GM21447 (cell line): ENCODE data around the gene SERPINB1.
"Not testable (repeated sequence)": the region's sequence is repeated elsewhere in the genome, so short reads cannot be mapped to it uniquely, and the experiment has no call there.

Source experiments
- ATAC-seq: cut with Tn5 transposase; IDR thresholded peaks from one replicate; pipeline ENCODE4 v1.9.1; 2021; ENCODE audit not compliant: unreplicated experiment

SERPINB1 gene

GRCh38 chr6:2841264-2842138 lies at the start of gene SERPINB1:
Gene SERPINB1 (minus strand): TSS chr6:2841863. CDS start chr6:2840586, 1,277 bp downstream.
- peak; percentile 64 for ATAC-seq

- ATAC-seq, result no peak
Measured at GRCh38 chr6:2890976-2891767, 49.5 kb upstream of the SERPINB1 start.

DNA sequence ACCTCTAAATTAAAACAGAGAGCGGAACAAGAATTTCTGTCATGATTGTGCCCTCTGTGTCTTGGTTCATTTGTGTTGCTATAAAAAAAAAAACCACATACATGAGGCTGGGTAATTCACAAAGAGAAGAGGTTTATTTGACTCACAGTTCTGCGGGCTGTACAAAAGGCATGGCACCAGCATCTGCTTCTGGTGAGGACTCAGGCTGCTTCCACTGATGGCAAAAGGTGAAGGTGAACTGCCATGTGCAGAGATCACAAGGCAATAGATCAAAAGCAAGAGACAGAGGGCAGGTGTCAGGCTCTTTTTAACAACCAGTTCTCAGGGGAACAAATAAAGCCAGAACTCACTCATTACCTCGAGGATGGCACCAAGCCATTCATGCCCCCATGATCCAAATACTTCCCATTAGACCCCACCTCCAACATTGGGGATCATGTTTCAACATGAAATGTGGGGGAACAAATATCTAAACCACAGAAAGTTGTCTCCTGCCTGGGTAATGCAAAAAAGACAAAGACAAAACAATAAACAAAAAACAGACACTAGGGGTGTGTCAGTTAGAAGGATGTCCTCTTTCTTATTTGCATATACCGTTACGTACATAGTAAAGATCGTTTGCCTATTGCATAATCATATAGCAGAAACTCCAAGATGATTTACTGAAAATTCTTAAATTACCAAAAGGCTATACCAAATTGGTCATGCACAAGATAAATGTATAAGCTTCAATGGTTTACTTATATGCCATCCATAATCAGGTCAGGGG lies 44.5 kb upstream of the SERPINB1 start:
- ATAC-seq, result no peak

GRCh38 chr6:2884804-2885203 lies 43.1 kb upstream of the SERPINB1 start:
- no peak for ATAC-seq

DNA sequence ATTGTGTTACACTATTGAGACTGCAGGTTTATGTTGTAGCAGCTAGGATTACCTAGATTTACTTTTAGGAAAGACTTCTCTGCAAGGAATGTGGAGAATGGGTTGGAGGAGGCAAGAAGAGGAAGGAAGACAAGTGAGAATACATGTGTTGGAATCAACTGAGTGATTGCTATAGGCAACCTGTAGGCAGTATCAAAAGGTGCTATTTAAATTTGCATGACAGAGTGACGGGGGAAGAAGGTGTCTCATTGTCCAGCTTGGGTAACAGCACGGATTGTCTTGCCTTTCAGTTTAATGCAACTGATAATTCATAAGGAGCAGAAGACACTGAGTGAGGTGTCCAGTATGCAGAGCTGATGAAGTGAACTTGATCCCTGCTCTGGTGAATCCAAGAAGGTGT lies 42.0 kb upstream of the SERPINB1 start:
- no peak for ATAC-seq

DNA sequence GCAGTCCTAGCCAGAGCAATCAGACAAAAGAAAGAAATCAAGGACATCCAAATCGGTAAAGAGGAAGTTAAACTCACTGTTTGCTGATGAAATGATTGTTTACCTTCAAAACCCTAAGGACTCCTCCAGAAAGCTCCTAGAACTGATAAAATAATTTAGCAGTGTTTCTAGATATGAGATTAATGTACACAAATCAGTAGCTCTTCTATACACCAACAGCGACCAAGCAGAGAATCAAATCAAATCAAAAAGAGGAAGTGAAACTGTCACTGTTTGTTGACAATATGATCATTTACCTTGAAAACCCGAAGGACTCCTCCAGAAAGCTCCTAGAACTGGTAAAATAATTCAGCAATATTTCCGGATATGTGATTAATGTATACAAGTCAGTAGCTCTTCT lies 39.8 kb upstream of the SERPINB1 start:
- peak; percentile 41 for ATAC-seq

- not testable (repeated sequence) for ATAC-seq
Measured at GRCh38 chr6:2880156-2880555, 38.5 kb upstream of the SERPINB1 start.

DNA sequence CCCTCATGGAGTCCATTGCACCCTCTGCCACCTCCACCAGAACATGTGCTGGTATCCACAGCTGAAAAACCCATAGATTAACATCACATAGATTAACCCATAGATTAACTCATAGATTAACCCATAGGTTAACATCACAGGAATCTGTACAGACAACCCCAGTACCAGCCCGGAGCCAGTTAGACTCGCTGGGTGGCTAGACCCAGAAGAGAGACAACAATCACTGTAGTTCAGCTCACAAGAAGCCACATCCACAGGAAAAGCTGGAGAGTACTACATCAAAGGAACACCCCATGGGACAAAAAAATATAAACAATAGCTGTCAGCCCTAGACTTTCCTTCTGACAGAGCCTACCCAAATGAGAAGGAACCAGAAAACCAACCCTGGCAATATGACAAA lies 36.3 kb upstream of the SERPINB1 start:
- no peak for ATAC-seq

DNA sequence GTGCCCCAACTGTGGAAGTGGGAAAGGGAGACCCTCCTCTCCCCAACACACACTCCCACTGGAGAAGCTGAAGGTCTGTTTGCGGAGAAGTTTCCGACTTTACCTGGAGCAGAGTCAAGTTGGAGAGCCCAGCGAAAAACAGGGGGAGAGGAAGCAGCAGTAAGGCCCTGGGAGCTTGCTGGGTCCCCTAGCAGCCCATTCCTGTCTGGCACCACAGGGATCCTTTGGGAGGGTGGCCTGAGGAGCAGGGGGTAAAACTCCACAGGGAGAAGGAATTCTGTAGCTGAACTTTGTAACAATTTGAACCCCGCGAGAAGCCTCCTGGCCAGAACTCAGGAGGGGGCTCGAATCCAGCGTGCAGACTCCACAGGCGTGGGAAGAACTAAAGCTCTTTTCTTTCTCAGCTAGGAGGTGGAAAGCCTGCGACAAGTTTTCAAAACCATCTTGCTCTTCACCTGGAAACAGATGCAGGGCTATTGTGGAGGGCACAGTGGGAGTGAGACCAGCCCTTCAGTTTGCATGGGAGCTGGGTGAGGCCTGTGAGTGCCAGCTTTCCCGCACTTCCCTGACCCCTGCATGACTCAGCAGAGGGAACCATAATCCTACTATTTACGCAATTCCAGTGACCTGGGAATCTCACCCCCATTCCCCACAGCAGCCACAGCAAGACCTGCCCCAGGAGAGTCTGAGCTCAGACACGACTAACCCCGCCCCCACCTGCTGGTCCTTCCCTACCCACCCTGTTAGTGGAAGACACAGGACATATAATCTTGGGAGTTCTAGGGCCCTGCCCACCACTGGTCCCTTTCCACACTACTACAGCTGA lies 35.6 kb upstream of the SERPINB1 start:
- ATAC-seq, result no peak

DNA sequence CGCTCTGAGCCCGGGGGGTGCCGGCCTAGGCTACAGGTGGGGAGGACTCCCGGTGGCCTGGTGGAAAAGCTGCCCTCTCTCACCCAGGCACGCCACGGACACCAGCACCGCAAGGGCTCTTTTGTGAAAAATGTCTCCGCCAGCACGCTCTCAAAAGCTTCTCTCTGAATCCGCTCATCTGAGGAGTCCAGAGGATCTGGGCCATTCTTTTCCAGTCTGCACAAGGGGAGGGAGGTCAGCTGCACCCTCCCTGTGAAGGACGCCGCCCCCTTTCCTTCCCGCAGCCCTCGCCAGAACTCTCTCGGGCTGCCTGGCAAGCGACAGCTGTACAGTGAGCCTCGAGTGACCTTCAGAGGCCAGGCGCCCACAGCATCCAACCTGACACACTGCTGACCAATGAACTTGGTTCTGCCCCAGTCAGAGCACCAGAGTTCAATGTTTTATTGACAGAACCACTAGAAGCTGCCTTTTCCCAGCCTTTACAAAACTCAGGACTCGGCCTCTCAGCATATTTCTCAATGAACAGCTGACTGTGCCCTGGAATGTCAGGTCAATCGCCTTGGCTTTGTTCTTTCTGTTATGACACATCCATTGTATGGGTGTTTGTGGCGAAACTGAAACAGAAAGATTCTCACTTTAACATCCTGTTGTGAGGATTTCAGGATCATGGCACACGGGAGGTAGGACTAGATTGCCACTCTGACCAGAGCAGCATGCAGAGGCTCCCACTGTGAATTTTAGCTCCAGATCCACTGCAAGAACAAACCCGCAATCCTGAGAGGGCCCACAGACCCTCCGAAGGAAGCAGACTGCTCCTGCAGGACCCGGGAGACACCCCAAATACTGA lies 34.8 kb upstream of the SERPINB1 start:
- no peak for ATAC-seq

DNA sequence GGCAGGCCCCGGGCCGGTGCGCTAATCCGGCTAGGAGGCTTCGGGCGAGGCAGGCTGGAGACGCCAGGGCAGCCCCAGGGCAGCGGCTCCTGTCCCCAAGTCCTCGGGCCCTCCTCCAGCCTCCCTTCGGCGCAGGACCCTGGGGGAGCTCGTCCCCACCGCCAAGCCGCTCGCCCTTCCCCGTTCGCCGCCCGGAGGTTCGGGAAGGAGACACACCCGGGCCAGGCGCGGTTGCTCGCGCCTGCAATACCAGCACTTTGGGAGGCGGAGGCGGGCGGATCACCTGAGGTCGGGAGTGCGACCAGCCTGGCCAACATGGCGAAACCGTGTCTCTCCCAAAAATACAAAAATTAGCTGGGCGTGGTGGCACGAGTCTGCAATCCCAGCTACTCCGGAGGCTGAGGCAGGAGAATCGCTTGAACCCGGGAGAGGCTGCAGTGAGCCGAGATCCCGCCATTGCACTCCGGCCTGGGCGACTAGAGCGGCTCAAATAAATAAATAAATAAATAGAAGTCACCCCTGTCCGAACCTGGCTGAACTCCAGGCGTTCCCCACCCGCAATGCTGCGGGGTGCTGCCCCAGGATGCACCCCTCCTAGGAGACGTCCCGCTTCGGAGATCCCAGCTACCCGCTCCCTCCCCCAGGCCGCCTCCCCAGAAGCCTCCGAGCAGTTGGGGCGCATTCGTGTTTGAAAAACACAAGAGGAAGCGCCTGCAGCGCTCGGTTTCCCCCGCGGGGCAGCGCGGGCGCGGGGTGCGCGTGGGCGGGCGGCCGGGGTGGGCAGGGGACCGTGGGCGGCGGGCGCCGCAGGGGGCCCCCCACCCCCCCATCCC lies 33.9 kb upstream of the SERPINB1 start:
- peak; percentile 18 for ATAC-seq

- ATAC-seq, result no peak
Measured at GRCh38 chr6:2873643-2874042, 32.0 kb upstream of the SERPINB1 start.

DNA sequence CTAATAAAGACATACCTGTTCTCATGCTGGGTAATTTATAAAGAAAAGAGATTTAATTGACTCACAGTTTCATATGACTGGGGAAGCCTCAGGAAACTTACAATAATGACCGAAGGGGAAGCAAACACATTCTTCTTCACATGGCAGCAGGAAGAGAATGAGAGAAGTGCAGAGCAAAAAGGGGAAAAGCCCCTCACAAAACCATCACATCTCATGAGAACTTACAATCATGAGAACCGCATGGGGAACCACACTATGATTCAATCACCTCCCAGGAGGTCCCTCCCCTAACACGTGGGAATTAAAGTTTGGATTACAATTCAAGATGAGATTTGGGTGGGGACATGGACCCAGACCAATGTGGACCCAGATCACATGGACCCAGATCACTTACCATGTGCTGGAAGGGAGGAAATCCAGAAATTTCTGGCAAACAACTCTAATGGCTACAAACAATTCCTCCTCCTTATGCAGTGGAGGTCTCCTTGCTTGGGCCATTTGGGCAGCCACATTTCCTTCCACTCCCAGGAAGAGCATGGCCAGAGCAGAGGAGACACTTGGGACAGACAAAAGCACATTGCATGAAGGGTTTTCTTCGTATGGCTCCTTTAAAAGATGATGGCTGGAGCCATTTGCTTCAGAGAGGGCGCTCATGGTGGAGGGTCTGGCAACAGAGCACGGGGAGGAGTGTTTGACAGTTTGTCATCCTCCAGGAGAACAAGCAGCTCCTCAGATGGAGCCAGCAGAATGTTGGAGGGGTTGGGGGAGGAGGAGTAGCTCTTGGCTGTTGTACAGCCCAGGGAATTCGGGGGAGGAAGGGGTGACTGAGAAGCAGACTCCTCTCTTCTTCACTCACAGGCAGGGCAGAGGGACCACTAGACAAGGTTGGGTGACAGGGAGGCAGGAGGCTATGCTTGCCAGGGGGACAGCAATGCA lies 31.0 kb upstream of the SERPINB1 start:
- ATAC-seq, result no peak

DNA sequence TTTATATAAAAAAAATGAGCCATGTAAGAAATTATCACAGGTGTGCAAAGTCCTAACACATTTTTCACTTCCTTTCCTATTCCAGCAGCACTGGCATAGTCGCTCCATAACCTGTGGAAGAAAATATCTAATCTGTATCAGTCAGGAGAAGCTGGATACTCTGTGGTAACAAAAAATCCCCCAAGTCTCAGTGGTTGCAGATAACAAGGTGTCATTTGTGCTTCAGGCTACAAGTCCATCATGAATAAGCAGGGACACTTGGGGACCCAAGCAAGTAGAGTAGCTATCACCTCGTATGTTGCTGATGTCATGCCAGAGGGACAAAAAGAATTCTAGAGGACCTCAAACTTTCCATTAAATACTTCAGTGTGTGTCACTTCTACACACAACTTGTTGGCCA lies 30.3 kb upstream of the SERPINB1 start:
- no peak for ATAC-seq

DNA sequence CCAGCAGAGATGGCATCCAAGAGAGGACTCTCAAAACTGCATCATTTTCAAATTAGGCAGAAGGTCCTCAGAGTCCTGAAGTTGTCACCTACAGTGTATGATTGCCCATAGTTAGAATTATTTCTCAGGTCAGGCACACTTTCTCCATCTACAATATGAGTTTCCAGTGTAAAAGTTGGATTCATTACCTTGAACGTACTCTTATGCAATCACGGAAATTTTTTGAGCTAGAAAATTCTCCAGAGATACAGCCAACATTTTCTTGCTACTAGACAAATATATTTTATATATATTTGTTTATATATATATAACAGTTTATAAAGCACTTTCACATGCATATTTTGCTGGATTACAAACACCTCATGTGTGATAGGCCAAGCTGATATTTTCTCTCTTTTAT lies 29.4 kb upstream of the SERPINB1 start:
- ATAC-seq, result no peak

DNA sequence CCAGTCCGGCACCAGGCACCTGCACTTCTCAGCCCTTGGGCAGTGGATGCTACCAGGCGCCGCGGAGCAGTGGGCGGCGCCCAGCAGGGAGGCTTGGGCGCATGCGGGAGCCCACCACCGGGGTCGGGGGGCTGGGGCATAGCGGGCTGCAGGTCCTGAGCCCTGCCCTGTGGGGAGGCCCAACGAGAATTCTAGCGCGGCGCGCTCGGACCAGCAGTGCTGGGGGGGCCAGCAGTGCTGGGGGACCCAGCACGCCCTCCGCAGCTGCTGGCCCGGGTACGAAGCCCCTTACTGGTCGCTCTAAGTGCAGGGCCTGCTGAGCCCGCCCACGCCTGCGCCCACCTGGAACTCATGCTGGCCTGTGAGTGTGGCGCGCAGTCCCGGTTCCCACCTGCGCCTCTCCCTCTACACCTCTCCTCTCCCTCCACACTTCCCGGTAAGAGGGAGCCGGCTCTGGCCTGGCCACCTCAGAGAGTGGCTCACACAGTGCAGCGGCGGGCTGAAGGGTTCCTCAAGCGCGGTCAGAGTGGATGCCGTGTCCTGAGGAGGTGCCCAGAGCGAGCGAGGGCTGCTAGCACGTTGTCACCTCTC lies 28.5 kb upstream of the SERPINB1 start:
- ATAC-seq, result no peak

- no peak for ATAC-seq
Measured at GRCh38 chr6:2868637-2869036, 27.0 kb upstream of the SERPINB1 start.
